H1 (cell line): ENCODE data around the gene LRRC8D.

Experiments
- CTCF ChIP-seq, 3 experiments: IDR thresholded peaks; 1 replicate in 2 of 3; 2 replicates in 1 of 3; pipeline versions ENCODE4 v1.5.1 to v1.6.1; 2011; ENCODE audit warnings: low read length in 3 of 3, mild to moderate bottlenecking in 3 of 3, inconsistent platforms in 2 of 3, low read depth in 1 of 3, moderate library complexity in 1 of 3; ENCODE audit not compliant: insufficient read depth in 1 of 3; ENCODE audit errors: control extremely low read depth in 1 of 3
- EZH2 ChIP-seq: fragments of 200-600 bp; sonication (generic); IDR thresholded peaks from 2 replicates; pipeline ENCODE4 v1.7.1; 2012; ENCODE audit warnings: low read depth, mild to moderate bottlenecking, moderate library complexity, low read length, inconsistent platforms; ENCODE audit not compliant: severe bottlenecking
- KDM1A ChIP-seq: fragments of 200-600, 300-600 bp; sonication (generic); IDR thresholded peaks from 2 replicates; pipeline ENCODE4 v1.7.1; 2016; ENCODE audit warnings: mild to moderate bottlenecking, low read length, borderline replicate concordance
- POLR2A ChIP-seq, 2 experiments: IDR thresholded peaks; 1 replicate in 1 of 2; 2 replicates in 1 of 2; pipeline ENCODE4 v1.6.1; 2011; ENCODE audit warnings: low read depth in 2 of 2, low read length in 2 of 2, mild to moderate bottlenecking in 2 of 2; ENCODE audit errors: control extremely low read depth in 1 of 2
- POLR2AphosphoS5 ChIP-seq: IDR thresholded peaks from 2 replicates; pipeline ENCODE4 v1.6.1; 2011; ENCODE audit warnings: low read depth, low read length
- RBBP5 ChIP-seq: IDR thresholded peaks from 2 replicates; pipeline ENCODE4 v1.7.1; 2012; ENCODE audit warnings: low read depth, mild to moderate bottlenecking, inconsistent platforms, low read length, moderate library complexity, borderline replicate concordance
- RFX5 ChIP-seq: IDR thresholded peaks from 2 replicates; pipeline ENCODE4 v1.6.1; 2011; ENCODE audit warnings: low read depth, low read length, improper control_type of control experiment, borderline replicate concordance
- RXRA ChIP-seq: IDR thresholded peaks from 2 replicates; pipeline ENCODE4 v1.6.1; 2011; ENCODE audit warnings: low read depth, mild to moderate bottlenecking, low read length, moderate library complexity; ENCODE audit not compliant: insufficient read depth
- SUZ12 ChIP-seq: fragments of 200-600 bp; sonication (generic); IDR thresholded peaks from 2 replicates; pipeline ENCODE4 v1.6.1; 2012; ENCODE audit warnings: mild to moderate bottlenecking, inconsistent platforms, low read length, moderate library complexity, mixed read lengths
- YY1 ChIP-seq: IDR thresholded peaks from 2 replicates; pipeline ENCODE4 v1.6.1; 2011; ENCODE audit warnings: low read depth, mild to moderate bottlenecking, low read length
- ZNF274 ChIP-seq: IDR thresholded peaks from 2 replicates; pipeline ENCODE4 v1.7.0; 2012; ENCODE audit warnings: low read length, borderline replicate concordance; ENCODE audit errors: extremely low read depth

DNA sequence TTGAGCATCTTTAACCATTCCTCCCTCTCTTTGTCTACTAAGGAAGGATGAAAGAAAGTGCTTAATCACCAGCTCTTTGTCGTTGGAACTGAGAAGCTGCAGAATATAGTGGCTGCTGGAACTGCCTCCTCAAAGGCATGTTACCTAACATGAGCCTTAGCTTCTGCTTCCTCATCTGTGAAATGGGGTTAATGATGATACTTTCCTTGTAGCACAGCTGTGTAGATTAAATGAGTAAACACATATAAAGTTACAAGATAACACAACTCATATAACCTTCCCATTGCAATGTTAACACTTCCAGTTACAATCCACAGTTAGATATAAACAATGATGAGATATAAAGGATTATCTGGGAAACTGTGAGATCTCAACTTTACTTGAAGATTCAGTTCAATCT, 125.7 kb downstream of the LRRC8D start:
- no peak for TF ChIP-seq ZNF274
- TF ChIP-seq CTCF (IDR thresholded peaks at IDR 0.05; ENCODE audit: control extremely low read depth in 1 of 3, insufficient read depth in 1 of 3, low read depth in 1 of 3, low read length in 3 of 3): no peak
- no peak for TF ChIP-seq KDM1A
- no peak for TF ChIP-seq EZH2
- no peak for TF ChIP-seq RBBP5
- no peak for TF ChIP-seq POLR2A (IDR thresholded peaks at IDR 0.05; ENCODE audit: control extremely low read depth in 1 of 2, low read depth in 2 of 2, low read length in 2 of 2)
- no peak for TF ChIP-seq RXRA
- TF ChIP-seq POLR2AphosphoS5: no peak
- no peak for TF ChIP-seq RFX5
- no peak for TF ChIP-seq SUZ12
- no peak for TF ChIP-seq YY1
